HG02970 (cell line): ENCODE measurements around the gene MAP3K19.
"Not testable (repeated sequence)": the region's sequence is repeated elsewhere in the genome, so short reads cannot be mapped to it uniquely, and the experiment has no call there.

Experiments
- ATAC-seq: cut with Tn5 transposase; IDR thresholded peaks from one replicate; pipeline ENCODE4 v1.9.1; 2021; ENCODE audit warnings: mild to moderate bottlenecking, moderate library complexity, moderate number of reproducible peaks; ENCODE audit not compliant: unreplicated experiment, low FRiP score

The MAP3K19 gene

GRCh38 chr2:135047300-135047699 lies at the start of gene MAP3K19:
Gene MAP3K19, minus strand, starts transcription at chr2:135047447. Its CDS starts 22,800 bp downstream, at chr2:135024647.
- no peak for ATAC-seq

GRCh38 chr2:135096665-135097446 lies 49.6 kb upstream of the MAP3K19 start:
- ATAC-seq, result no peak

- ATAC-seq, result no peak
Observed at GRCh38 chr2:135095591-135095990, 48.3 kb upstream of the MAP3K19 start.

- no peak for ATAC-seq
Observed at GRCh38 chr2:135094508-135094907, 47.3 kb upstream of the MAP3K19 start.

GRCh38 chr2:135093670-135094330 lies 46.6 kb upstream of the MAP3K19 start:
- ATAC-seq, result no peak

GRCh38 chr2:135093193-135093592 lies 45.9 kb upstream of the MAP3K19 start:
- ATAC-seq, result no peak

- no peak for ATAC-seq
Observed at GRCh38 chr2:135091681-135092080, 44.4 kb upstream of the MAP3K19 start.

- not testable (repeated sequence) for ATAC-seq
Observed at GRCh38 chr2:135089597-135089996, 42.4 kb upstream of the MAP3K19 start.

GRCh38 chr2:135086222-135086621 lies 39.0 kb upstream of the MAP3K19 start:
- ATAC-seq, result no peak

GRCh38 chr2:135078417-135078816 lies 31.2 kb upstream of the MAP3K19 start:
- ATAC-seq, result no peak

GRCh38 chr2:135076556-135076955 lies 29.3 kb upstream of the MAP3K19 start:
- ATAC-seq, result no peak

- no peak for ATAC-seq
Observed at GRCh38 chr2:135074216-135074615, 27.0 kb upstream of the MAP3K19 start.

GRCh38 chr2:135072125-135072997 lies 25.1 kb upstream of the MAP3K19 start:
- no peak for ATAC-seq

GRCh38 chr2:135066710-135067109 lies 19.5 kb upstream of the MAP3K19 start:
- no peak for ATAC-seq

GRCh38 chr2:135064149-135064548 lies 16.9 kb upstream of the MAP3K19 start:
- no peak for ATAC-seq

GRCh38 chr2:135063210-135063609 lies 16.0 kb upstream of the MAP3K19 start:
- no peak for ATAC-seq

GRCh38 chr2:135059577-135059976 lies 12.3 kb upstream of the MAP3K19 start:
- no peak for ATAC-seq

GRCh38 chr2:135056790-135057189 lies 9.5 kb upstream of the MAP3K19 start:
- no peak for ATAC-seq

GRCh38 chr2:135055182-135055786 lies 8.0 kb upstream of the MAP3K19 start:
- ATAC-seq, result no peak

GRCh38 chr2:135052997-135053474 lies 5.8 kb upstream of the MAP3K19 start:
- peak; percentile 33 for ATAC-seq
